GM19438 (cell line): ENCODE data around the gene FUT4.
"Not testable (repeated sequence)": the region's sequence is repeated elsewhere in the genome, so short reads cannot be mapped to it uniquely, and the experiment has no call there.

Experiments
- ATAC-seq: cut with Tn5 transposase; IDR thresholded peaks from one replicate; pipeline ENCODE4 v1.9.1; 2021; ENCODE audit warnings: low read depth; ENCODE audit not compliant: unreplicated experiment

FUT4 gene

GRCh38 chr11:94563176-94563847 lies 19.6 kb downstream of the FUT4 start:
- ATAC-seq: no peak

GRCh38 chr11:94563848-94564467 lies 20.2 kb downstream of the FUT4 start:
- ATAC-seq: no peak

DNA sequence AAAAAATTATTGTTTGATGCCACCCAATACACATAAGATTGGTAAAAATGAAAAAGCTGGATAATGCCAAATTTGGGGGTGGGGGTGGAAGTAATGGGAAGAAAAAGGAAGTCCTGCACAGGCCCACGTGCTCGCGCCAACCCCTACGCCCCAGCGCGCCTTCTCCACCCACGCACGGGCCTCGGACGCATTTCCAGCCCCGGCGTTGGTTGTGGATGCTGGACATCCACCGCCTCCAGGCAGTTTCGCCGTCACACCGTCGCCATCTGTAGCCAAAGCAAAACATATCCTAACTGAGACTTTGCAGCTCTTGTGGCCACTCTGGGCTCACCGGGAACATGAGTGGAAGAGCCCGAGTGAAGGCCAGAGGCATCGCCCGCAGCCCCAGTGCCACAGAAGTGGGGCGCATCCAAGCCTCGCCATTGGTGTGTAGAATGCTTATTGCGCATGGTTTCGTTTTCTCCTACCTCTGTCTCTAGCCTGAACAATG lies 23.5 kb downstream of the FUT4 start, which contains the start of gene PIWIL4:
TSS of gene PIWIL4 (plus strand) at position 188 of the 490 bp plus-strand sequence. CDS start at position 339, 151 bp downstream.
- ATAC-seq: no peak

DNA sequence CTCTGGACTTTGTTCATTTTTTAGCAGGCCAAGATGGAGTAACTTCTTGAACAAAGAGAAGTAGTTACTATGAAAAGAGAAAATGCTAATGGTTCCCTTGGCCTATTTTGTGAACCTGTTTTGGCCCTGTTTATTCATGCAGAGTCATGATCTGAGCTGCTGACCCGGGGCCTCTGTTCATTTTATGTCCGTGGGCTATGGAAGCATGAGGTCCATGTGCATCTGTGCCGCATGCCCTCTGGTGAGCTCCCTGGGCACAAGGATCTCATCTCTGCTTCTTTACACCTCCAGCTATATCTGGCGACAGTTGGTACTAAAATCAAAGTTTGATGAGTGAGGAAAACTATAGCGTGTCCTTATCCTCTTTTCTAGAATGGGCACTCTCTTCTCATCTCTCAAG lies 24.5 kb downstream of the FUT4 start:
- ATAC-seq: no peak

GRCh38 chr11:94568717-94569116 lies 25.0 kb downstream of the FUT4 start:
- ATAC-seq: no peak

DNA sequence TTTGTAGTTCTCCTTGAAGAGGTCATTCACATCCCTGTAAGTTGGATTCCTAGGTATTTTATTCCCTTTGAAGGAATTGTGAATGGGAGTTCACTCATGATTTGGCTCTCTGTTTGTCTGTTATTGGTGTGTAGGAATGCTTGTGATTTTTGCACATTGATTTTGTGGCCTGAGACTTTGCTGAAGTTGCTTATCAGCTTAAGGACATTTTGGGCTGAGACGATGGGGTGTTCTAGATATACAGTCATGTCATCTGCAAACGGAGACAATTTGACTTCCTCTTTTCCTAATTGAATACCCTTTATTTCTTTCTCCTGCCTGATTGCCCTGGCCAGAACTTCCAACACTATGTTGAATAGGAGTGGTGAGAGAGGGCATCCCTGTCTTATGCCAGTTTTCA lies 29.3 kb downstream of the FUT4 start:
- not testable (repeated sequence) for ATAC-seq

DNA sequence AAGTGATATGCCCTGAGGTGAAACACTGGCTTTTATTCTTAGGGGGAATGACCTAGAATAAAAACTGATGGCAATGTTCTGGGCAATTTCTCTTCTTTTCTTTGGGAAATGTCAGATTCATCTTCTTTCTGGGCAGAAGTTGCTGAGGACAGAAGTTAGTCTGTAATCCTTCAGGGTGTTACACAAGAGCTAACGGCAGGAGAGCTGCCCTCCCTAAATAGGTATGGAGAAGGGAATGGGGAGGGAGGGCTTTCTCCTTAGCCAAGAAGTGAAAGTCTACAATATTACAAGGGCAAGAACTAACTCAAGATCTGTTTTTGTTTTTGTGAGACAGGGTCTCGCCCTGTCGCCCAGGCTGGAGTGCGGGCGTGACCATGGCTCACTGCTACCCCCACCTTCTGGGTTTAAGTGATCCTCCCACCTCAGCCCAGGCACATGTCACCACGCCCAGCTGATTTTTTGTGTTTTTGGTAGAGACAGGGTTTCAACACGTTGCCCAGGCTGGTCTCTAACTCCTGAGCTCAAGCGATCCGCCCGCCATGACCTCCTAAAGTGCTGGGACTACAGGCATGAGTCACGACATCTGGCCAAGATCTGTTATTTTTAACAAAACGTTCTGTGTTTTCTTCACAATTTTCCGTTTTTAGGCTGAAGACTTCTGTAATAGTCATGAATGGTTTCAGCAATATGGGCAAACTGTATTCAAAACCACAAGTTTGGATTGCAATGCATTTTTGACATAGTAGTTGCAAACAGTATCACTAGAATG lies 30.7 kb downstream of the FUT4 start:
- no peak for ATAC-seq

DNA sequence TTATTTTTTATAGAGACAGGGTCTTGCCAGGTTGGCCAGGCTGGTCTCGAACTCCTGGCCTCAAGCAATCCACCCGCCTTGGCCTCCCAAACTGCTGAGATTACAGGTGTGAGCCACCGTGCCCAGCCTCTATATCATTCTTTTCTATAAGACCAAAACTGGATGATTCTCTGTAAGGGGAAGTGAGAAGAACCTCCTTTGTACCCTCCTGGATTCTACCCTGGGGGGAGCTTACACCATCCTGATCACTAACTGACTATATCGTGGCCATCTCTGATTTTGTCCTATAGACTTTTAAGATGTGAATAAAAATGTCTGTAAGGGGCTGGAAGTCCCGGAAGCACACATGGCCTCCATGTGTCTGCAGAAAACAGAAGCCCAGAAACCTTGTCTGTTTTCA lies 32.6 kb downstream of the FUT4 start:
- ATAC-seq: no peak

DNA sequence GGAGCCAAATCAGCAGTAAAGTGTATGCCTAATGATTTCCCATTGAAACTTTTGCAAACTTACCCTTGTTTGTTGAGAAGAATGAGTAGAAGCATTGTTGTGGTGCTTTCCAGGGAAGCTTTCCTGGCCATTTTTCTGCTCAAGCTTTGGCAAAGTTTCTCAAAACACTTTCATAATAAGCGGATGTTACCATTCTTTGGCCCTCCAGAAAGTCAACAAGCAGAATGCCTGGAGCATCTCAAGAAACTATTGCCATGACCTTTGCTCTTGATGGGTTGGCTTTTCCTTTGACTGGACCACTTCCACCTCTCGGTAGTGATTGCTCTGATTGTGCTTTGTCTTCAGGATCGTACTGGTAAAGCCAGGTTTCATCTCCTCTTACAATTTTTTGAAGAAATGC lies 34.1 kb downstream of the FUT4 start:
- ATAC-seq: no peak

- ATAC-seq: no peak
Measured at GRCh38 chr11:94581926-94582325, 38.2 kb downstream of the FUT4 start.

GRCh38 chr11:94583213-94583865 lies 39.6 kb downstream of the FUT4 start:
- no peak for ATAC-seq

- peak; percentile 53 for ATAC-seq
Measured at GRCh38 chr11:94583866-94584500, 40.3 kb downstream of the FUT4 start.

- ATAC-seq: no peak
Measured at GRCh38 chr11:94584978-94585377, 41.3 kb downstream of the FUT4 start.

DNA sequence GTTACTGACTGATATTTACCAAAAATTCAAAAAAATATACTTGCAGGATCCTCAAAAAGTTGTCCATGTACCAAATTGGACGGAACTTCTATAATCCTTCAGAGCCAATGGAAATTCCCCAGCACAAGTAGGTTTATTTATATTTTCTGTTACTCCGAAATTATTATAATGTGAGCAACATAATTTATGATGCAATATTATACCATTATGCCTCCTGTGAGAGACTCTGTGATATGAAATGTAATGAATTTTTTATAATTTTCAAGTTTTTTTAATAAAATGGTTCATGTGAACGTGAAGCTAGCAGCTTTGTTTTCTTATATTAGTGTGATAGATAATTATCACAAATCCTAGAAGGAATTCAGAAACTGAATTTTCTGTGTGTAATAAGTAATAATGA lies 41.7 kb downstream of the FUT4 start:
- ATAC-seq: no peak

DNA sequence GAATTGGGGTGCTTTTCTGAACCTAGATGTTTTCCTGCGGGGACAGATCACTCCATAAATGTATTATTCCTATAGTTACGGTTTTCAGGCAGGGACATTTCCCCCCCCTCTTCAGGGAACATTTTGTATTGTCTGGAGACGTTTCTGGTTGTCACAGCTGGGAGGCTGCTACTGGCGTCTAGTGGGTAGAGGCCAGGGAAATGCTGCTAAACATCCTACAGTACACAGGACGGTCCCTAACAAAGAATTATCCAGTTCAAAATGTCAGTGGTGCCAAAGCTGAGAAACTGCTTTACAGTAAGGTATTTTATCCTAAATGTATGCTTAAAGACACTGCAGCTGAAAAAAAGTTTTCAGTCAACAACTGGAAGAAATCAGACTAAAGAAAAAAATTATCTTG lies 42.8 kb downstream of the FUT4 start:
- no peak for ATAC-seq

DNA sequence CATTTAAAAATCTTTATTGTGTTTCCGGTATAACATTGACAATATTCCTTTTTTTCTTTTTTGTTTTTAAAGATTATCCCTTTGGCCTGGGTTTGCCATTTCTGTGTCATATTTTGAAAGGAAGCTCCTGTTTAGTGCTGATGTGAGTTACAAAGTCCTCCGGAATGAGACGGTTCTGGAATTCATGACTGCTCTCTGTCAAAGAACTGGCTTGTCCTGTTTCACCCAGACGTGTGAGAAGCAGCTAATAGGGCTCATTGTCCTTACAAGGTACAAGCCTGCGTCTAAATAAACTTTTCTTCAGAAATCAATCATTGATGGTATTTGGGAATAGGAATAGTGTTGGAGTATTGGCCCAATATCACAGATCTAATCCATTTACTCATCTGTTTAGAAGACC lies 43.3 kb downstream of the FUT4 start:
- no peak for ATAC-seq

DNA sequence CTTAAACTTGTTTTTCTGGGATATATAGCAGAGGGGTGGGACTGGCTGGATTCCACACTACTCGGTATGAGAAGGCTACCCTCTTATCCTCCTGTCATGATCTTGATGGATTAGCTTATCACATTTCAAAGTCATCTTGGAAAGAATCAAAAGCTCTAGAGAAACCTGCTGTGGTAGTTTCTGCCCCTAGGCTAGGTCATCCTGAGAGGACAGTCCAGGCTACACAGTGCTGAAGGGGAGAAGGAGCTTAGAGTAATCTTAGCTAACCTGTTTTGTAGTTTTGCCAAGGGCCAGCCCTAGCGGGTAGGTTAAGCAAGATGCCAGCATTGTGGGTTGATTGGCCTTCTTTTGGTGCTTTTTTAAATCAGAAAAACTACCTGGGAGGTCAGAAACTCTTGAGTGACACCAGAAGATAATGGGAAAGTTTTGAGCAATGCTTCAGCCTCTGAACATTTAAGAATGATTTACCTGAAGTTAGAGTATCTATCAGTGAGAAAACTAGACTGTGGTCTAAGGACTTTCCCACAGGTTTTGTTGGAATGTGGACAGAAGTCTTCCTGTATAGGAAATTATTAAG lies 44.7 kb downstream of the FUT4 start:
- ATAC-seq: no peak

DNA sequence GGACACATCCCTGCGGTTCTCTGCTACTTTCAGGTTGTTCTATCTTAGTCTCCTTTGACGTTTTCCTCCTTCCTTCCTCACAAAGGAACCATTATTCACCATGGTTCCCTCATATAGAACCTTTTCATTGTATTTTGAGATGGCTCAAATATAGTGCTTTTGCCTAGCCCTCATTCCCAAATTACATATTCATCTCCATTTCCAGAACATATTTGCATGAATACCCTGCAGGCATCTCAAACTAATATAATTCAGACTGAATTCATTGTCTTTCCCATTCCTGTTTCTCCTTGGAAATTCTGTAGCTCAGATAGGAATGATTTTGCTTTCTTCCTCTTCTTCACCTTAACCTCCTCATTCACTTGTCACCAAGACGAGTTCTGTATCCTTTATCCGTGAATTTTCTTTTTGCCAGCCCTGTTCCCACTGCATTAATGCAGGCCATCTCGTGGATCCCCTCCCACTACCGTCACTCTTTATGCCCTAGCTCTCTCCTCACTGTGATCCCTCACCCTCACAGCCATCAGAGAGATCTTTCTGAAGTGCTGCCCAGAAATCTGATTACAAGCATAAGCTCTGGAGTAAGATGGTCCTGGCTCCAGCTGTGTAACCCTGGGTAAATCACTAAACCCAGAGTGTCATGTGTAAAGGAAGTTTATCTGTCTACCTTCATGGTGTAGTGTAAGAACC lies 46.8 kb downstream of the FUT4 start:
- ATAC-seq: no peak

DNA sequence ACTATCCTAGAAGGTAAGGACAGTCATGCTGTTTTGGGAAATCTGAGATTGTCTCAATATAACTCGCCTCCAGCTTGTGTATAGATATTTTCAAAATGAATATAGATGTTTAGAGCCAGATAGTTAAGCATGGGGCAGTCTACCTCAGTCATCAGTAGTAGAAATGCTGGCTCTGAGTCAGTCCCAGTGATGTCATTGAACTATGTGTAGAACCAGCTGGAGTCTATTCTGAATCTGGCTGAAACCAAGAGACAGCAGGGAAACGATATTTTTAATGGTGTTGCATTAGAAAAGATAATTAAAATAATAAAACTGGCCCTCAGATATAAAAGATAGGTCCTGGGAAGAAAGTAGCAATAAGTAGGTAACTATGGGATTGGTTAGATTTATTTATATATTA lies 49.3 kb downstream of the FUT4 start:
- ATAC-seq: peak; percentile 61

DNA sequence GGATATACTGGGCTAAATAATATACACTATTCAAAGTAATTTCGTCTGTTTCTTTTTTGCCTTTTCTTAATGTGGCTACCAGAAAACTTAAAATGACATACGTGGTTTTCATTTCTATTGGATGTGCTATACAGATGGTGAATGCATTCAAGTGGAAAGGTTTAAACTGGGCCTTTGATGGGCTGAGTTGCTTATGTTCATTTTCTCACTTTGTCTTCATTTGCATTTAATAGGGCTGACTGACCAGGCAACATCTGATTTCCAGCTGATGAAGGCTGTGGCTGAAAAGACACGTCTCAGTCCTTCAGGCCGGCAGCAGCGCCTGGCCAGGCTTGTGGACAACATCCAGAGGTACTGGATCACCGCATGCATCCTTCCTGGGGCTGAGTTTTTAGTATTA lies 51.4 kb downstream of the FUT4 start:
- ATAC-seq: peak; percentile 63
